WERI-Rb-1 (cell line): Measurements from ENCODE around the gene TMC7.

ENCODE experiments used
- DNase-seq: peaks from one replicate; pipeline ENCODE4 v3.0.0-alpha.2; 2020
- H3K27ac ChIP-seq: fragments of 250-450 bp; sonication (Bioruptor Pico); 2 replicates; pipeline ENCODE4 v1.5.1; 2020; ENCODE audit warnings: mild to moderate bottlenecking, moderate library complexity
- H3K27me3 ChIP-seq: fragments of 250-450 bp; sonication (Bioruptor Pico); 2 replicates; pipeline ENCODE4 v1.5.1; 2021; ENCODE audit warnings: mild to moderate bottlenecking, low read depth, moderate library complexity; ENCODE audit not compliant: insufficient read depth, severe bottlenecking
- H3K36me3 ChIP-seq: fragments of 250-450 bp; sonication (Bioruptor Pico); 2 replicates; pipeline ENCODE4 v1.5.1; 2020; ENCODE audit warnings: mild to moderate bottlenecking, moderate library complexity
- H3K4me3 ChIP-seq: 2 replicates; pipeline ENCODE4 v1.5.1; 2011; ENCODE audit warnings: low read depth, mild to moderate bottlenecking, control low read depth, low read length
- H3K9me3 ChIP-seq: fragments of 250-450 bp; sonication (Bioruptor Pico); 2 replicates; pipeline ENCODE4 v1.5.1; 2021; ENCODE audit warnings: mild to moderate bottlenecking, moderate library complexity; ENCODE audit not compliant: severe bottlenecking
- TF ChIP-seq, protein P1 (sequence below): IDR thresholded peaks from 2 replicates; pipeline ENCODE4 v1.5.1; 2011; ENCODE audit warnings: low read depth, mild to moderate bottlenecking, control low read depth, inconsistent platforms, low read length

TMC7 gene

DNA sequence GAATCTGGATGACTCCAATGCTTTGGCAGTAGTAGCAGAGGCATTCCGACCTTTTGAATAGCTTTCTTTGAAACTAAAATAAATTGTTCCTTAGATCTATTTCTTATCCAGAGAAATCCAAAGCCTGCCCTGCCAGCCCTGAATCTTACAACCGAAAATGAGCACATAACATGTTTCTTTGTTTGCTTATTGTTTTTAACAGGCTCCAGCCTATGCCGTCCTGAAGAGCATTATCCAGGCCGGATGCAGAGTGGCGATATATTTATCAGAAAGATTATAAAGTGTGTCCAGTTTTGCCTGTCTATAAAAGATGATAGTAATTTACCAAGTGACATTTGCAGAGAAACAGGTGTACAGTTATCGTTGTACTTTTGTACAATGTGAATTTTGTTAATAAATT is 94.1 kb downstream of the TMC7 start:
- peaks cover 15% of the 10 kb centered on the region for H3K36me3 ChIP-seq
- no peaks in the 10 kb centered on the region for H3K9me3 ChIP-seq
- H3K27ac ChIP-seq, result no peak overlapping the region
- TF ChIP-seq, protein P1, sequence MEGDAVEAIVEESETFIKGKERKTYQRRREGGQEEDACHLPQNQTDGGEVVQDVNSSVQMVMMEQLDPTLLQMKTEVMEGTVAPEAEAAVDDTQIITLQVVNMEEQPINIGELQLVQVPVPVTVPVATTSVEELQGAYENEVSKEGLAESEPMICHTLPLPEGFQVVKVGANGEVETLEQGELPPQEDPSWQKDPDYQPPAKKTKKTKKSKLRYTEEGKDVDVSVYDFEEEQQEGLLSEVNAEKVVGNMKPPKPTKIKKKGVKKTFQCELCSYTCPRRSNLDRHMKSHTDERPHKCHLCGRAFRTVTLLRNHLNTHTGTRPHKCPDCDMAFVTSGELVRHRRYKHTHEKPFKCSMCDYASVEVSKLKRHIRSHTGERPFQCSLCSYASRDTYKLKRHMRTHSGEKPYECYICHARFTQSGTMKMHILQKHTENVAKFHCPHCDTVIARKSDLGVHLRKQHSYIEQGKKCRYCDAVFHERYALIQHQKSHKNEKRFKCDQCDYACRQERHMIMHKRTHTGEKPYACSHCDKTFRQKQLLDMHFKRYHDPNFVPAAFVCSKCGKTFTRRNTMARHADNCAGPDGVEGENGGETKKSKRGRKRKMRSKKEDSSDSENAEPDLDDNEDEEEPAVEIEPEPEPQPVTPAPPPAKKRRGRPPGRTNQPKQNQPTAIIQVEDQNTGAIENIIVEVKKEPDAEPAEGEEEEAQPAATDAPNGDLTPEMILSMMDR, result no peak
- no peak for DNase-seq
- H3K4me3 ChIP-seq, result no peak overlapping the region
- H3K27me3 ChIP-seq, result no peaks in the 10 kb centered on the region

DNA sequence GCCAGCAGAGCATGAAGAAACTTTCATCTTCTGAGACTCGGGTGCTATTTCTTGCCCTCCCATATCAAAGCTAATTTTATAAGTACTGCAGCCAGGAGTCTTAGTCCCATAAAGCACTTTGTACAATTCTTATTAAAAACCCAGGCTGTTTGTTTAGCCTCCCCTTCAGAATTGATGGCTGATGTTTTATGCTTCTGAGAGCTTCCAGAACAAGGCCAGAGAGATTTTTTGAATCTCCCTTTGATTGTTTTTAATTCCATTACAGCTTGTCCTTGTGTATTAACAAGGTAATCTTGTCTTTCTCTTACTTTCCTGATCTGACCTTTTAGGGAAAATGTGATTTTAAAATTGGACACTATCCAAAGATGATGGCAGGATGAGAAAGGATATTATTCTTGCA is 99.9 kb downstream of the TMC7 start:
- Histone ChIP-seq H3K27me3 (no peaks in the 10 kb centered on the region), H3K4me3 (no peak overlapping the region), H3K36me3 (no peaks in the 10 kb centered on the region; the same call in 1 of the 2 replicates), H3K27ac (no peak overlapping the region), H3K9me3 (no peaks in the 10 kb centered on the region)
- TF ChIP-seq, protein P1, result no peak
- DNase-seq, result no peak

GRCh38 chr16:19084139-19084538 is 100.4 kb downstream of the TMC7 start:
- Histone ChIP-seq H3K4me3 (no peak overlapping the region), H3K27ac (no peak overlapping the region), H3K27me3 (no peaks in the 10 kb centered on the region), H3K9me3 (no peaks in the 10 kb centered on the region), H3K36me3 (no peaks in the 10 kb centered on the region; the same call in 1 of the 2 replicates)
- TF ChIP-seq, protein P1, result no peak
- no peak for DNase-seq

DNA sequence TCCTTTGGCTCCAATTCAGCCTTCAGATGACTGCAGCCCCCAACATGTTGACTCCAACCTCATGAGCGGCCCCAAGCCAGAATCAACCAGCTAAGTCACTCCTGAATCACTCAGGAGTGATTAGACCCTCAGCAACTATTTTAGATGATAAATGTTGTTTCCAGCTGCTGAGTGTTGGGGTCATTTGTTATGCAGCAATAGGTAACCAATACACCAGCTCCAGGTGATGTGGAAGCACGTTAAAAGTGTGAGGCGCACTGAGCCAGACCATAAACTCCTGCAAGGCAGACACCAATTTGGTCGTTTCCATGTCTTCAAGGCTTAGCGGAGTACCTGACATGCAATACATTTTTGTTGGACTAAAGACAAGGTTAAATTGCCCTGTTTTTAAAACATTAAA is 101.1 kb downstream of the TMC7 start:
- TF ChIP-seq, protein P1, result no peak
- no peak for DNase-seq
- Histone ChIP-seq H3K27me3 (no peaks in the 10 kb centered on the region), H3K9me3 (no peaks in the 10 kb centered on the region), H3K27ac (no peak overlapping the region), H3K4me3 (no peak overlapping the region), H3K36me3 (no peaks in the 10 kb centered on the region)

DNA sequence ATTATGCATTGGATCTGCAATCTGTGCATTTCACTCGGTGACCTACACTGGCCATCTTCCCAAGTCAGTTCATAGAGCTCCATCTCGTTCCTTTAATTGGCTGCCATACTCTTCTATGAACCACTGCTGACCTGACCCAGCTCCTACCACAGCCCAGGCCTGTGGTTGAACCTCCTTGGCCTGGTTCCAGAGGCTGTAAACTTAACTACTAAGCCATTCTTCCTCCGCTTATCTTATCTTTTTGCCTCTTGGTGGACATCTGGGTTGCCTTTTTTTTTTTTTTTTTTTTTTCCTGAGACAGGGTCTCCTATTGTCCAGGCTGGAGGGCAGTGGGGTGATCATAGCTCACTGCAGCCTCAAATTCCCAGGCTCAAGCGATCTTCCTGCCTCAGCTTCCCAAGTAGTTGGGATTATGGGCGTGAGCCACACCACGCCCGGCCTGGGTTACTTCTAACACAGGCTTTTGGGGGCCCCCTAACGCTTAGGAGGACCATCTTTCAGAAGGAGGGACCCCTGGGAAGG is 102.0 kb downstream of the TMC7 start:
- no peak overlapping the region for H3K4me3 ChIP-seq
- no peak for DNase-seq
- no peaks in the 10 kb centered on the region for H3K27me3 ChIP-seq
- no peaks in the 10 kb centered on the region for H3K36me3 ChIP-seq
- H3K9me3 ChIP-seq, result no peaks in the 10 kb centered on the region
- no peak overlapping the region for H3K27ac ChIP-seq
- TF ChIP-seq, protein P1, result no peak
